HepG2 (cell line): Measurements from ENCODE around the gene GPER1. TPM values are rescaled to one million over a fixed set of nuclear protein-coding genes. Genes with fewer than 3 reads are reported as not detected.

Experiments
- ATAC-seq: fragments of 200-7000 bp; cut with Tn5 transposase; 3 replicates; pipeline ENCODE4 v1.9.1; 2020; ENCODE audit warnings: mild to moderate bottlenecking, moderate library complexity
- BruUV-seq: library from RNA; stranded (reverse); fragments of 400-500 nt; replicated peaks from 2 replicates; lab custom pipeline; 2021; lab: Mats Ljungman, UMichigan
- CTCF ChIA-PET: fragments of 300-600 bp; formaldehyde crosslinking; extraction: SDS; loops from one replicate; lab custom pipeline; 2021; ENCODE audit warnings: low total read pairs, inconsistent platforms, low intra/inter-chr PET ratio; lab: Yijun Ruan, JAX
- POLR2A ChIA-PET: fragments of 350-600 bp; sonication (Branson Sonifier 250); formaldehyde crosslinking; loops from one replicate; lab custom pipeline; 2020; ENCODE audit warnings: antibody characterized with exemption, inconsistent platforms; lab: Yijun Ruan, JAX
- DNase-seq: peaks from one replicate; pipeline ENCODE4 v3.0.0-alpha.2; 2015; ENCODE audit warnings: low spot score
- FAIRE-seq: peaks from 3 replicates; lab custom pipeline; 2011; peaks lifted over from hg19 to GRCh38; lab: Jason Lieb, UNC
- H2AFZ ChIP-seq: one replicate; pipeline ENCODE4 v1.6.1; 2011; ENCODE audit warnings: low read length, inconsistent platforms
- H3K27ac ChIP-seq: fragments of 300-600 bp; 3 replicates; pipeline ENCODE4 v1.8.0; 2011; ENCODE audit warnings: mixed run types, mild to moderate bottlenecking, mixed read lengths, low read length, inconsistent platforms; ENCODE audit not compliant: insufficient read depth; ENCODE audit errors: extremely low read length
- H3K27me3 ChIP-seq, 2 experiments: fragments of 200-600 bp in 1 of 2; 2 replicates in 1 of 2; 3 replicates in 1 of 2; pipeline versions ENCODE4 v1.6.0 to v1.8.0; 2011; ENCODE audit warnings: low read length in 2 of 2, mild to moderate bottlenecking in 2 of 2, moderate library complexity in 2 of 2, inconsistent platforms in 1 of 2; ENCODE audit not compliant: insufficient read depth in 2 of 2, control insufficient read depth in 1 of 2
- H3K36me3 ChIP-seq, 2 experiments: fragments of 200-600 bp in 1 of 2; replicated peaks in 1 of 2; 2 replicates in 1 of 2; 3 replicates in 1 of 2; pipeline versions ENCODE4 v1.5.1 to v1.8.0; 2011; ENCODE audit warnings: low read length in 2 of 2, inconsistent platforms in 1 of 2; ENCODE audit not compliant: insufficient read depth in 2 of 2, control insufficient read depth in 1 of 2
- H3K4me1 ChIP-seq: 2 replicates; pipeline ENCODE4 v1.5.1; 2012; ENCODE audit warnings: low read length, inconsistent platforms; ENCODE audit not compliant: insufficient read depth
- H3K4me2 ChIP-seq: 2 replicates; pipeline ENCODE4 v1.6.0; 2011; ENCODE audit warnings: low read depth, low read length, inconsistent platforms
- H3K4me3 ChIP-seq, 3 experiments: fragments of 200-600 bp in 1 of 3; sonication (generic), shearing (Covaris generic) in 1 of 3; replicated peaks in 1 of 3; 2 replicates each; pipeline ENCODE4 v1.5.1; 2011 to 2016; ENCODE audit warnings: low read length in 3 of 3, inconsistent platforms in 2 of 3, low read depth in 2 of 3, mild to moderate bottlenecking in 2 of 3, control low read depth in 1 of 3, mixed read lengths in 1 of 3; ENCODE audit not compliant: insufficient read depth in 1 of 3
- H3K79me2 ChIP-seq: one replicate; pipeline ENCODE4 v1.6.1; 2011; ENCODE audit warnings: low read length, inconsistent platforms; ENCODE audit not compliant: insufficient read depth
- H3K9ac ChIP-seq: 2 replicates; pipeline ENCODE4 v1.6.0; 2011; ENCODE audit warnings: mild to moderate bottlenecking, low read depth, low read length, inconsistent platforms; ENCODE audit not compliant: insufficient read depth
- H3K9me3 ChIP-seq: 2 replicates; pipeline ENCODE4 v1.5.1; 2012; ENCODE audit warnings: mild to moderate bottlenecking, low read length
- H4K20me1 ChIP-seq: 2 replicates; pipeline ENCODE4 v1.6.0; 2011; ENCODE audit warnings: inconsistent platforms, mild to moderate bottlenecking, low read length, moderate library complexity; ENCODE audit not compliant: insufficient read depth
- ASH2L ChIP-seq: fragments of 300-600, 200-600 bp; sonication (generic); IDR thresholded peaks from 2 replicates; pipeline ENCODE4 v1.7.0; 2017; ENCODE audit warnings: low read depth, mild to moderate bottlenecking, moderate library complexity, mixed read lengths, low read length; ENCODE audit not compliant: insufficient read length
- DBP ChIP-seq: sonication (generic); formaldehyde crosslinking; IDR thresholded peaks from 2 replicates; pipeline ENCODE4 v1.4.0; 2020; ENCODE audit warnings: missing genetic modification reagents; ENCODE audit errors: not compliant biosample characterization
- HDAC6 ChIP-seq: fragments of 200-600 bp; sonication (generic); IDR thresholded peaks from 2 replicates; pipeline ENCODE4 v1.7.0; 2017; ENCODE audit warnings: mild to moderate bottlenecking, antibody characterized with exemption, low read length, low read depth
- HNF1B ChIP-seq: sonication (generic); formaldehyde crosslinking; IDR thresholded peaks from 2 replicates; pipeline ENCODE4 v1.5.1; 2020; ENCODE audit warnings: mild to moderate bottlenecking, moderate library complexity, missing genetic modification reagents
- RARG ChIP-seq: sonication (generic); formaldehyde crosslinking; IDR thresholded peaks from 2 replicates; pipeline ENCODE4 v1.4.0; 2020; ENCODE audit warnings: low read depth, mild to moderate bottlenecking, missing genetic modification reagents
- RNF2 ChIP-seq: fragments of 450-650 bp; conservative IDR thresholded peaks from 2 replicates; pipeline ENCODE4 v1.6.1; 2016; ENCODE audit warnings: low read depth
- ZBTB4 ChIP-seq: sonication (generic); formaldehyde crosslinking; IDR thresholded peaks from 2 replicates; pipeline ENCODE4 v1.4.0; 2020; ENCODE audit warnings: missing genetic modification reagents, mild to moderate bottlenecking, borderline replicate concordance
- ZNF629 ChIP-seq: sonication (generic); formaldehyde crosslinking; conservative IDR thresholded peaks from 2 replicates; pipeline ENCODE4 v1.5.0; 2020; ENCODE audit warnings: missing genetic modification reagents
- ZNF7 ChIP-seq: IDR thresholded peaks from 2 replicates; pipeline ENCODE4 v1.6.1; 2016; ENCODE audit warnings: missing biosample characterization, missing genetic modification reagents
- WGBS: methylation state at CpG from one replicate; pipeline ENCODE4 v1.1.6; 2017; ENCODE audit warnings: low lambda C conversion rate; 5-methylcytosine and 5-hydroxymethylcytosine counted together
- in situ Hi-C: cut with HindIII; loops from 2 replicates; pipeline ENCODE4 v1.10.0; 2017; ENCODE audit warnings: low pct_unique_long_range_greater_than_20kb; ENCODE audit not compliant: extremely low pct_ligation_motif_present
- intact Hi-C: fragments of 100-400 bp; cut with micrococcal nuclease; formaldehyde crosslinking; loops from one replicate; pipeline ENCODE4 v1.10.0; 2022; ENCODE audit not compliant: unreplicated experiment
- polyA plus RNA-seq, 8 experiments: library from polyadenylated mRNA; depleted of rRNA in 3 of 8; stranded (reverse) in 7 of 8; unstranded in 1 of 8; fragments of >200 nt; fragmentation: Illumina TruSeq in 4 of 8; extraction: Trizol in 4 of 8; gene quantifications; 2 replicates each; pipeline versions ENCODE4 v1.2.1 to v1.2.3, GENCODE V29; 2011 to 2016; ENCODE audit warnings: low read depth in 4 of 8, missing spikeins in 1 of 8, mixed read lengths in 1 of 8; ENCODE audit not compliant: insufficient read depth in 1 of 8
- total RNA-seq, 5 experiments: library from RNA; depleted of rRNA; stranded (reverse); fragments of >200 nt; fragmentation: Illumina TruSeq; extraction: Trizol; gene quantifications; 2 replicates each; pipeline ENCODE4 v1.2.3, GENCODE V29; 2016; ENCODE audit warnings: low read depth in 1 of 5
- TF ChIP-seq, protein P1 (sequence below): sonication (generic); formaldehyde crosslinking; IDR thresholded peaks from 2 replicates; pipeline ENCODE4 v1.4.0; 2020; ENCODE audit warnings: mild to moderate bottlenecking, missing genetic modification reagents

GPER1 gene
- total and polyA plus RNA-seq, 2 of the 13 experiments (the other 11 are each of a cell fraction or from before 2014, with no cell fraction given): 12.7 to 19.7 TPM

- ChIA-PET POLR2A (no interaction called here), CTCF (no interaction called here)
- Histone ChIP-seq H3K27me3 (no peaks in the 10 kb centered on the region), H3K79me2 (no peaks in the 10 kb centered on the region), H3K4me2 (no peak overlapping the region), H3K4me3 (no peak overlapping the region), H3K27ac (no peak overlapping the region), H3K36me3 (peaks cover 2 to 15% of the 10 kb centered on the region in 2 experiments; a peak in 3 of 5 replicates), H3K9ac (no peak overlapping the region), H4K20me1 (no peaks in the 10 kb centered on the region), H3K9me3 (no peaks in the 10 kb centered on the region), H3K4me1 (peaks cover 53% of the 10 kb centered on the region), H2AFZ (no peak overlapping the region)
- TF ChIP-seq DBP (no peak), HNF1B (CRISPR knock-in tag) (no peak), RARG (CRISPR knock-in tag) (no peak), ASH2L (no peak), RNF2 (no peak), ZBTB4 (no peak), HDAC6 (no peak), ZNF7 (CRISPR knock-in tag) (no peak), ZNF629 (CRISPR knock-in tag) (no peak)
- TF ChIP-seq, protein P1, sequence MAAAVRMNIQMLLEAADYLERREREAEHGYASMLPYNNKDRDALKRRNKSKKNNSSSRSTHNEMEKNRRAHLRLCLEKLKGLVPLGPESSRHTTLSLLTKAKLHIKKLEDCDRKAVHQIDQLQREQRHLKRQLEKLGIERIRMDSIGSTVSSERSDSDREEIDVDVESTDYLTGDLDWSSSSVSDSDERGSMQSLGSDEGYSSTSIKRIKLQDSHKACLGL (CRISPR knock-in tag): no peak
- DNase-seq (no peak), FAIRE-seq (no peak), ATAC-seq (no peak)
- intact Hi-C loops (no loop called here), in situ Hi-C loops (no loop called here)
- no TSS peak for BruUV-seq
- WGBS: 100% methylated on average over 12 of the region's 20 CpGs
These were observed 6.6 kb upstream of the GPER1 start for GRCh38 chr7:1081336-1081735.
